ENCODE measurements around the gene CTNNA3.

The CTNNA3 gene

DNA sequence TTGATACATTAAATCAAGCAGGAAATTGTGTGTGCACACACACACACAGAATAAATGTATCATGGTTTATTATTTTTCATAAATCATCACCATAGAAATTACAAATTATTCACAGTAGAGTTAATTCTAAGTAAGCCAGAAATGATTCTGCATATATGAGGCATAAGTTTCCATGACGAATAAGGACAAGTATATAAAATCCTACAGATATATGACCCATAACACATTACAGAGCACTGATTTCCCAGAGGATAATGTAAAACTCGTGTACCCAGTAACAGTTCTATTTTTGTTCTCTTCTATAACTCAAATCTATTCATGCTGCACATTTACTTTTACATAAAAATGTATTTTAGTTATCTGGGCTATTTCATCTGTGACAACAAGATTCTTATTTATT is 600.5 kb downstream of the CTNNA3 start:
- DNase-seq = no peak

DNA sequence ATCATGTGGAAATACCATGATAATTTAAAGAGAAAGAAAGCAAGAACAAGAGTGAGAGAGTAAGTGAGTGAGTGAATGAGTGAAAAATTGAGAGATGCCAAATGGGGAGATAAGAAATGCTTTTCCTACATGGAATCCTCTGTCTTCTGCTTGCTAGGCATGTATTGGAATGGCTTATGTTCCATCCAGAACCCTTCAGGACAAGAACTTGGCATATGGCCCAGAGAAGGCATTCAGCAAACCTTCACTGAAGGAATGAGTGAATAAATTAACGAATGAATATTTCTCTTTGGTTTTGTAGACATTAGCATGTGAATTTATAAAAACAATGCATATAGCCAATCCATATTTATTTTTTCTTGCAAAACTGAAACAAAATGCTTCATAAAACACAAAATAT is 608.0 kb downstream of the CTNNA3 start:
- no peak for DNase-seq

DNA sequence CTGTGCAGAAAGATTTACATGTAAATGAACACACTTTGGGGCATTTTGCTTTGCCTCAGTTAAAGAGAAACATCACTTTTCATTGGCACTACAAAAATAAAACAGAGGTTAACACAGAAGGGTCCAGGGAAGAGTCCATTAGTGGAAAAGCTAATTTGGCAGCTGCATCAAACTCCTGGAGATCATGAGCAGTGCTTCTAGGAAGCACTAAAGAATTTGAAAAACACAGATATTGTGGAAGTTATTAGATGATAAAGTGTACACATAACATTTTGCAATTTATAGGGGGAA is 608.9 kb downstream of the CTNNA3 start:
- DNase-seq = no peak

DNA sequence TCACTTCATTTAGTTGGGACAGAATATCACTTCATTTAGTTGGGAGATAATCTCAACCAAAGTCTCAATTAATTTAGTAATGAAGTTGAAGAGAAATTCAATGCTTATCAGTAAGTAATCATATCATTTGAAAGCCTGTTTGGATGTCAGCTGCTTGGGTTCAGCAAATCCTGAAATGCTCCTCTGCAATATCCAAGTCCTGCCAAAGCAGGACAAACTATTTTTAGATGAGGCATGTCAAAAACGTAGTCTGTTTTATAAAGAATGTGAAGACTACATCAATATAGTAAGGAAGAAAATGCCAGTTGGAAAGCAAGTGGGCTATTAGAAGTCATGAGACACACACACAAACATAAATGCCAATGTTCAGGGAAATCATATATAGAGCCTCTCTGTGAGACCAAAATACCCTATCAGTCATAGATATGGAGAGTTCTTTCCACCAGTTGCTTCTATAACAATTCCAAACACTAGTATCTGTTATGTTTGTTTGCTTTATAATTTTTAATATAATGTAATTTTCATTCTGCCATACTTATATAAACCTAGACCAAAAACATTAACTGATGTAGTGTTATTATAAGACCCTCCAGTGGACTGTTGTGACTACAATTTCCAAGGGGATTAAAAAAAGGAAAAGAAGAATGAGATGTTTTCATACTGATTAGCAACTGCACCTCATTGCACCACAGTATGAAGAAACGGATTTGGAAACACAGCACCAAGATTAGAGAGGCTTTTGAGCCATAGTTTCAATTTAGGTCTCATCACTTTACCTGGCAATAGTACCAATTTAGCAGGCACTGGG is 609.5 kb downstream of the CTNNA3 start:
- no peak for DNase-seq

DNA sequence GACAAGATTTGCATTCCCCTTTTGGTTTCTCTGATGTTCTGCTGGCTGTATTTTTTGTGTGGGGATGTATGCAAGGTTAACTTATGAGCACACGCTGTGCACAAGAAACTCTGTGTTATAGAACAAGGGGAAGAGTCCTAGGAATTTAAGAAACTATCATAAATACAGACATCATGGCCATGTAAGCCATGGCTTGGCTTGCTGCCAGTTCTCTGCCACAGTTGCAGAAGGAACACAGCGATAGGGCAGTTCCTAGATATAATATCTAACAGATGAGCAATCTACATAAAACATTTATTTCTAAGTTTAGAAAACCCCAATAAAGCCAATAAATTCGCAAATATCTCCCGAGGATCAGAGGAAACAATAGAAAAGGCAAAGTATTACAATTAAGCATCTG is 616.9 kb downstream of the CTNNA3 start:
- peak; percentile 85 for DNase-seq

DNA sequence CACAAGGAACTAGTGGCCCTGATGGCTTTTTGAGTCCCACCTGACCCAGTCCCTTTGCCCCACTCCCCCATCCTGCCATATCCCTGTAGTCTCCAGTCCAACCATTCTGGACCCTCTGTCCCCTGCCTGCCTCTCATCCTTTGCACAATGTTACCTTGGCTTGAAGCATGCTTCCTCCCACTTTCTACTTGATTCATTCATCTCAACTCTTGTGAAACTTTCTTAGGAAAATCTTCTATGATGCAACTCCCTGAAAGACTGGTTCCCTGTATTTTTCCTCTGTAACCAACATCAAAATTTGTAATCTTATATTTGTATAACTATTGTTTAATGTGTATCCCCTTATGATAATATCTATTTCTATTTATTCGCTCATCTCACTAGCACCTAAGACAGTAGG is 618.6 kb downstream of the CTNNA3 start:
- no peak for DNase-seq

DNA sequence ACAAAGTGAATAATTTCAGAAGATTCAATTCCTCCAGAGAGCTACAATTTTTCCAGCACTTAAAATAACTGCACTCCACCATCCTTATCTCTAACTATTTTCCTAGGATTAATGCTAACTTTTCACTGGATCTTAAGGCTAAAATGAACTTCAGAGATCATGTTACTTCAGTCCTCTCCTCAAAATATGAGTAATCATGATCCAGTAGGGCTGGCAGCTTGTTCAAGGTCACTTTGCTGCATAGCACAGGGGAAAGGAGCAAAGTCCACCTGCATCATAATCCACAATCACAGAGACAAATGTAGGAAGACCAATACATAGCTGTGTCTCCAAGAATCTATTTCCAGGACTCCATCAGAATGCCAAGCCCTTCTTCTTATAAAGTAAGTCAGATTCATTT is 619.9 kb downstream of the CTNNA3 start:
- DNase-seq = no peak

DNA sequence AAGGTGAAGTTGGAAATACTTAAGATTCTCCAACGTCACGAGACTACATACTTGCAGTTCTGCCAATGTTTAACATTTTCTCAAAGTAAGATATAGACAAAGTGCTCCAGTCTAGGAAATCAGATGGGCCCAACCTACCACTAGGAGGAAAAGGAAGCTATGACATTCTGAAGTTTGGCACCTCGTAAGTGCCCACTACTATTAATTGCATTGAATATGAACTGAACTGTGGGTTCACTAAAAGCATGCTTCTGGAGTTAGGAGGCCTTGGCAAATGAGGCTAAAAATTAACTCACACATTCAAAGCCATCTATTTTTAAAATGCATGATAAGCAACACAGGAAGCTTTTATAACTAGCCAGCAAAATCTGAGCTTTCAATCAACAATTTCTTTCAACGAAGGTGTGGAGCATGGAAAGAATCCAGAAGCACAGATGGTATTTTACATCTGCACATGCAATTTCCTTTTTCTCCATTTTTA is 620.5 kb downstream of the CTNNA3 start:
- no peak for DNase-seq

DNA sequence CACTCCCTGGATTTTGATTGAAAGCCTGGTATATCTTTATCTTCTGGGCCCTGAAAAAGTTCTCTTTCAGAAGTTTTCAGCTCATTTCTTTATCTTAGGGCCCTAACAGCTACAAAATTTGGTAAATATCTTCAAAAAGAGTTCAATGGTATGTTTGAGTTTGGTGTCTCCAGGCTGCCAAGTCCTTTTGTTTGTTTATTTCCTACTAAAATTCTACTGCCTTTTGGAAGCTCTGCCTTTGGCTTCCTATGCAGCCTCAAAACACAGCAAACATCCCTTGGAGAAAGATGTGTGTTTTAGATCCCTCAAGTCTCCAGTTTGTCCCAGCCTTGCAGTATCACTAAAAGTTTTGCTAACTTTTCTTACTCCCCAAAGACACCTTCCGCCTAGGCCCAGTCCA is 623.3 kb downstream of the CTNNA3 start:
- DNase-seq = peak; percentile 1

DNA sequence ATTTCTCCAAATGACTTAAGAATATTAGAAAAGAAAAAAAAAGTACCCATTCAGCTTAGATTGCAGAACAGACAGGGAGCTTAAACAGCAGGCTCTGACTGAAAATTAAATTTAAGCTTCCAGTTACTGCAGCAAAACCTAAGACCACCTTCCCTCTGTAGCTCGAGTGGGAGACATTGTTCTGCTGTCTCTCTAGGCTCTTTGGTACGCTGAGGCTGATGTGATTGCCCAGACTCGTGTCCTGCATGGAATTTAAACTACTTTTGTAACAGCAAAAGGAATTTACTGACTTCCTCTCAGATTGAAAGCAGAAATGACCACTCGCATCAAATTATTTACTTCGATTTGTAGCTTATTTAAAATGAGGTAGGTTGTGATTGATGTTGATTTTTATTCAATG is 645.6 kb downstream of the CTNNA3 start:
- DNase-seq = no peak

DNA sequence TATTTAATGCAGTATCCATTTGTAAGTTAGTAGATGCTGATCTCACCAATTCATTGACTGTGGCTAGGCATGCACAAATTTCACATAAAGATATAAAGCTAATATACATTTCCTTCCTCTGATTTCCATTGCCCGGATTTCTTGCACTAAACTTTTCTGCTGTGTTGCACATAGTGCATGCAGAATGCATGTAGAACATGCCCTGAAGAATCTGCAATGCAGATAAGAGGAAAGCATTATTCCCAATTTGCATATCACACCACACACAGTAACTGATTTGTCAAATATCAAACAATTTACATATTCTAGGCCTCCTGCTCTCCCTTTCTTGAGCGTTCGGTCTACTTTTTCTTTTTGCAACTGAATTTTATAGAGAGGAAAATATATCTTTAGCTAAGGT is 646.0 kb downstream of the CTNNA3 start:
- no peak for DNase-seq

DNA sequence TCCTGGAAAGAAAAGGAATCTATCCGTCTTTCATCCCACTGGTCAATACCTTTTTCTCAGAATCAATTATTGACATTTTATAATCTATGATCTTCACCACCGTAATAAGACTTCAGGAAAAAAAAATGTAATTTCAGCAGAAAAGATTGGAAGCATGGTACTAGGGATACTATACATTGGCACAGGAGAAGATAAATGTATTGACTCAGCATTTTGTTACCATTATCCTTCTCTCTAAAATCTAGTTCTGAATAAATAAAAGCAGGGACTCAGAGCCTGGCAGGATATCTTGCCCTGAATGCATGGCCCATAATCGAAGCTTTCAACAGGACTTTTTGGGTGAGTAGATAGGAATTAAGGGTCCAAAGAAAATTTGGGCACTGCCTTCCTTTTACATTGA is 649.5 kb downstream of the CTNNA3 start:
- no peak for DNase-seq

DNA sequence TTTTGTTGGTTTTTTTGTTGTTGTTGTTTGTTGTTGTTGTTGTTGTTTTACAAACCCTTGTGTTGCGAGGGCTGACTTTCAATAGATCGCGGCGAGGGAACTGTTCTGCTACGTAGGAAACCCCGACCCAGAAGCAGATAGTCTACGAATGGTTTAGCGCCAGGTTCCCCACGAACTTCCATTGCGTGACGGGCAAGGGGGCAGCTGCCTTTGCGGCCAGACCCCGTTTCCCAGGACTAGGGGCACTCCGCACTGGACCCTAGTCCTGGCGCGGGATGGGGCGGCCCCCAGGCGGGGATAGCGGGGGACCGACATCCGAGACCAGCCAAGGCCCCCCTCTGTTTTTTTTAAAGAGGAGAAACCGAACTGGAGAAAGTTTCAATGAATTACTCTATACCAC is 650.6 kb downstream of the CTNNA3 start:
- DNase-seq = no peak

DNA sequence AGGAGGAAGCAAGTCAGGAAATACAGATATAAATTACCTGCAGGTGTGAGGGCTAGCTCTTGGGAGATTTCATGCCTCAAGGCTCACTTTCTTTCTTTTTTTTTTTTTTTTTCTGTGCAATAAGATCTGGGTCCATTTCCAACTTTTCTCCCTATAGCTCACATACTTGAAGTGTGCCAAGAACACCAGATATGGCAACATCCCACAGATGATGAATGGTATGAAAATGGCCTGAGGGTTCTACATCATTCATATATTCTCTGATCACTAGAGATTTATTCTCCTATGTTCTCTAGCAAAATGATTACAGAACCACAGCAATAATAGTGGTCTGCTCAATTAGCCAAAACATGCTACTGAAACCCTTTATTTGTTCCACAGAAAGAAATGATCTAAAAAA is 653.0 kb downstream of the CTNNA3 start:
- DNase-seq = no peak

DNA sequence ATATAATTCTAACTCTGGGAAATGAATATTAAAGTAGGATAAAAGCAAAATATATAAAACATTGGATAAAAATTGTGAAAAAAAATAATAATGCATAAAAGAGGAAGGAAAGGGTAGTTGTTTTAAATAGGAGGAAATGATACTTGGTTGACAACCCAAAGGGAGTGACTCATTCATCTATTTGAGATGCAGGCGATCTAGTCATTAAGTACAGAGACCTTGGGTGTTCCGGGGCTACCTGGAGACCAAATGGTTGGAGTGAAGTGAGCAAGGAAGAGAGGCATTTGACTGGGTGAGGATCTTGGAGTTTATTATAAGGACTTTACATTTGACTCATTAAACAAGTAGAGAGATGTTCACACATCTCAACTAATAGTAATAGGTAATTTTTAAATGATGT is 659.2 kb downstream of the CTNNA3 start:
- DNase-seq = no peak

DNA sequence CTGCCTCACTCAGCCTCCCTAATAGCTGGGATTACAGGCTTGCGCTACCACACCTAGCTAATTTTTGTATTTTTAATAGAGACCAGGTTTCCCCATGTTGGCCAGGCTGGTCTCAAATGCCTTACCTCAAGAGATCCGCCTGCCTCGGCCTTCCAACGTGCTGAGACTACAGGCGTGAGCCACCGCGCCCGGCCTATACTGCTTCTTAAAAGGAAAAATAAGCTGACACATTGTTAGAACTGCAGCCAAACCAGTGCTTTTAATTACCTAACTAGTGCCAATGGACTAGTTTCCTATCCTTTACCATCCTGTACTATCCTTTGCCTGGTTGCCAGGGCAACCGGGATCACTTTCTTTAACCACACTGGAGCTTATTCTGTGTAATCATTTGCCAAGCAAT is 662.1 kb downstream of the CTNNA3 start:
- DNase-seq = no peak

DNA sequence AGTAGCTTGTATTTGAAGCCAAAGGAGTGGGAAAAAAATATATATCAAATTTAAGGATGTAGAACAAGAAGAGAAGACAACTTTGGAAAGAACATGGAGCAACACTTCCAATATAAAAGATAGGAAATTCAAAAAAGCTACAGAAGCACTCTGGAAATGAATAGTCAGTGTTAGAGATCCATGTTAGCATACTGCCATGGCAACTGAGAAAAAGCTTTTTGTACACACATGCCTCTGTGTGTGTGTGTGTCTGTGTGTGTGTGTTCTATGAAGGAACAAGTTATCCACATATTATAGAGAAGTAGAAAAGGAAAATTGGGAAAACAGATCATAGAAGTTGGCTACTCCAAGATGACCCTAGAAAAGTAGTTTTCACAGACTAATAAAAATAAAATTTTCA is 673.9 kb downstream of the CTNNA3 start:
- no peak for DNase-seq

DNA sequence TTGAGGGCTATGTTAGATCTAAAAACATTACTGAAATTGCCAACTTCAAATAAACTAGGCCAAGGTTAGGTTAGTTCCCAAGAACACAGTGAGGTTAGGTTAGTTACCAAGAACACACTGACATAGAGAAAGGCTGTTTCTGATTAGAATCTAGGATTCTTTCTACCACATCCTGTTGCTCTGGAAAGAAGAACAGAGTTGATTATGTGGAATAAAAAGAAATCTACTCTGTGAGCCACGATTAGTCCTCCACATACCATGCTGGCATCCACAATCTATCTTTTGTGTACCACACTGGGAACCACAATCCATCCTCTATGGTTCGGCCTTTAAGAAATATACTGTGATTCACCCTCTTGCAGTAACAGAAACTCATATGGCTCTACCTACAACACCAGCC is 678.8 kb downstream of the CTNNA3 start:
- peak; percentile 1 for DNase-seq

DNA sequence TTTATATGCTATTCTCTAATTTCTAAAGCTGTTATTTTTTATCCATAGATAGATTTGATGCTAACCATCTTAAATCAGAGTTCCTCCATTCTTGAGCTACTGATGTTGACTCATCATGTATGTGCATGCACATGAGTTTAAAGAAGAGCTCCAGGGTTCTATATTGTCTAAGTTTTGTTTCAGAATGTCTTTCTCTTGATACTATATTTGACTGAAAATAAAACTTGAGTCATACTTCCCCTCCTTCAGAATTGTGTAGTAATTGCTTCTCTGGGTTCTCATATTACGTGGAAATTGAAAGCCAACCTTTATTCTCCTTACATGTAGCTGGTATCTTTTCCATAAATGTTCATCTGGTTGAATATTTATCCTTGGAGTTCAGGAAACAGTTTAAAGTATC is 680.8 kb downstream of the CTNNA3 start:
- DNase-seq = no peak

DNA sequence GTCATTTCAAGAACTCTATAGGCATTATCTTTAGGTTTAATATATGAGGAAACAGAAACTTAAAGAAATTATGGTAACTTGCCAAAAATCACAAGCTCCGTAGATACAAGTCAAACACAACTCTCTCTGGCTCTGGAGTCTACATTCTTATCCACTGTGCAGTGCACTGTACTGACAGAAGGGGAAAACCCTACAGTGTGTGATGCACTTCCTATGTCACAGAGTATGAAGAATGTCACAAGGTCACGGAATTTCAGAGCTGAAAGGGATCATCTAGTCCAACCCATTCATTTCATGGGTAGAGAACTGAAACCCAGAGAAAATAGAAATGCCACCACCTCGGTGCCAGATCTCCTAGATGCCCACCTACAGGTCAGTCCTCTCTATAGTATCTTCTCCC is 684.0 kb downstream of the CTNNA3 start:
- no peak for DNase-seq

DNA sequence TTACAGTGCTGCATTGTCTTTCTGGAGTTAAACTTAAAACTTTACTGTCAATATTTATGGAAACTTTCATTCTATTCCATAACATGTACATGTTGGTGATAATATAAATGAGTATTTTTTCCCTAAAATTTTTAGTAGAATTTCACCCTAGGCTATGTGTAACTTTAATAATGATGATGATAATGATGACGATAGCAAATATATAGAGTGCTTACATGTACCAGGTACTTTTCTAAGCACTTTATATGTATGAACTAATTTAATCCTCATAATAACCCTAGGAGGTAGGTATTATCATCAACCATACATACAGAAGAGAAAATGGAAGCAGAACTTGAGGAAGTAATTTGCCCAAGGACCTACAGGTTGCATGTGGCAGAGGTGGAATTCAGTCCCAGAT is 684.5 kb downstream of the CTNNA3 start:
- no peak for DNase-seq

DNA sequence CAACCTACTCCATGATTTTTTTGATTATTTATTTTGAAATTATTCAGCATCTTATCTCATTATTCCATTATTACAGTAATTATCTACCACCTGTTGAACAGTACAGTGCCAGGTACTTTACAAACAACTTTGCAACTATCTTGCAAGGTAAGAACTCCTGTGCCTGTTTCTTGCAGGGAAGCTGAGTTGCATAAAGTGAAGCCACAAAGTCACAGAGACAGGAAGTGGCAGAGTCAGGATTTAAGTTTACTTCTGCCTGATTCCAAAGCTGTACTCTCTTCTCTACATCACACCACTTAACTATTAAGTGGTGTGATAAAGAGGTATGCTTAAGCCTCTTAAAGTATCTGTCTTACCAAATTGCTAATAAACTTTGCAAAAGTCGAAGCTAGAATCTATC is 690.0 kb downstream of the CTNNA3 start:
- DNase-seq = no peak

DNA sequence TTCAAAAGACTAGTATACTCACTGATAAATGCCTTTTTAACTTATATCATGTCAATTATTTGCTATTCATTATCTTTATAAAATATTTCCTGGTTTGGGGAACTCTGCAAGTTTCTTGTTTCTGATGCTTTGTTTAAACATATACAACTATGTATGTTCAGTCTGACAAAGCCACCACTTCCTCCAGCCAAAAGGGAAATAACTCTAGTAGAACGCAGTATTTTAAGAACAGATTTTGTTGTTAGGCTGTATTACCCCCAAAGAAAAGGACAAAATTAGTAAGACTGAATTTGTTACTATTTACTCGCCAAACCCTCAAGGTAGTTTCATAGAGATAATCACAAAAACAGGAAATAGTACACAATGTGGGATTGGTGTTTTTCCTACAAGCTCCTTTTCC is 691.3 kb downstream of the CTNNA3 start:
- DNase-seq = no peak

DNA sequence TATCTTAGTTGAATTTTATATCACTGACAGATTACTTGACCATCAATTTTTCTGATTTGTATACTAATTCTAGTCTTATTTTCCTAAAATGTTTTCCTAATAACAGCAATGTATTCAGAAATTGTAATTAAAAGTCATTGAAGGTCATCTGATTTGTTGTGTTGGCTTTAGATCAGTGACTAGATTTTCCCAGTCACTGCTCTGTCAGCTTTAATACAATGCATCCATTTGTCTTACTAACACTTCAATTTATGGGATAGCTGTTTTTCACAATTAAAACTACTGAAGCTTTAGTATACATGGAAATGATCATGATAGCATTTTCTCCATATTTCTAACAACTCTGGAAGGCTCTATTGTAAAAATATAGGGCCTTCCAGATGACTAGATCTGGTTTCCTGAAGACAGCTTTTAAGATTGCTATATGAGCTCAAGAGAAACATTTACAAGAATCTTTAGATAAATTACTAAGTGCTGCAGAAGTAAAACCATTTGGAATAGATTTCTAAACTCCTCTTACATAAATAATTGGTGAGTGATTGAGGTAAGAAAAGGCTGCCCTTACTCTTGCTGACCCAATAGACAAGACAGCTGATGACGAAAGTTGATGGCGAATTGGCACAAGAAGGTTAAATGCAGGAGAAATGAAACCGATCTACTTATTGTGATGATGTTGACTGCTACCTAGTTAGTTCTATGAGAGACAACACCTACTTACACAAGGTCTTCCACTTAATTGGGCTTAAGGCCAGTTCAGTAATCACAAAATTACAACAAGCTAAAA is 696.0 kb downstream of the CTNNA3 start:
- no peak for DNase-seq

DNA sequence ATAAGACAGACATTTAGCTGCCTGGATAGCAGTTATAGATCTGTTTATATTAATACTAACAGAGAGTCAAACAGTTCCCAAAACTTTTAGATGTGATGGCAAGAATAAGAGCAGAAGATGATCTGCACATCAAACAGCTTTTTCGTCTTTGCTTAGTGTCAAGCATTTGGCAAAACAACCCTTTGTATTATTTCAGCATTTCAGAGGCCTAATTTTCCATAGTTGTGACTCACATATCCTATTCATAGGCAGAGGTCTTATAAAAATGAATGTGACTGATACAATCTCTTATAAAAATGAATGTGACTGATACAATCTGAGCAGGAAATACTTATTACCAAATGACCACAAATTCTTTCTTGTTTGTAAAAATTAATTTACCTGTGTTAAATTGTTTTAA is 699.0 kb downstream of the CTNNA3 start:
- no peak for DNase-seq

Data from hematopoietic multipotent progenitor cell treated with erythropoietin and hydrocortisone succinate and interleukin-3 and kit ligand, for 4 days (in vitro differentiated cells).